ENCODE results near the gene MSL1.

MSL1 gene

GRCh38 chr17:40086150-40087044, 35.4 kb upstream of the MSL1 start:
- no peak overlapping the region for H2BK120ac ChIP-seq (ENCODE audit: low read depth, low read length)
- no peak overlapping the region for H4K8ac ChIP-seq (ENCODE audit: low read depth, low read length)
- H3K9me3 ChIP-seq (replicated peaks in 1 of 2; ENCODE audit: control insufficient read depth in 2 of 2, insufficient read depth in 1 of 2, low read depth in 1 of 2, low read length in 2 of 2) = peaks cover 0 to 6% of the 10 kb centered on the region in 2 donors
- no peak overlapping the region for H3K27ac ChIP-seq (replicated peaks; ENCODE audit: low read length)
- no peak overlapping the region for H2BK12ac ChIP-seq (ENCODE audit: low read length)
- H2AK5ac ChIP-seq (ENCODE audit: low read depth, low read length) = no peak overlapping the region
- H3K4me3 ChIP-seq (ENCODE audit: low read length in 2 of 2) = peak overlapping the region in 1 of 2 donors; percentile 62
- peaks cover 0 to 4% of the 10 kb centered on the region in 2 donors for H3K4me1 ChIP-seq (ENCODE audit: control insufficient read depth in 2 of 2, insufficient read depth in 1 of 2, low read depth in 1 of 2, low read length in 2 of 2)
- WGBS, 2 donors (ENCODE audit: extremely low coverage in 2 of 2, insufficient read length in 2 of 2, insufficient replicate concordance in 1 of 2) = no CpG with 5 or more reads among the region's 17 CpGs
- no peak overlapping the region for H2AFZ ChIP-seq (ENCODE audit: low read length)
- no peak for DNase-seq (ENCODE audit: low spot score)
- H3K23ac ChIP-seq (ENCODE audit: low read depth, low read length, poor library complexity) = no peak overlapping the region
- H3K36me3 ChIP-seq (replicated peaks in 1 of 2; ENCODE audit: control insufficient read depth in 2 of 2, insufficient read depth in 2 of 2, low read length in 2 of 2) = peaks cover 25 to 51% of the 10 kb centered on the region in 2 donors
- no peak overlapping the region for H4K91ac ChIP-seq (ENCODE audit: low read depth, low read length, poor library complexity)
- no peak overlapping the region for H3K18ac ChIP-seq (ENCODE audit: low read length)
- H3K79me1 ChIP-seq (ENCODE audit: low read depth, low read length) = peaks cover 3% of the 10 kb centered on the region
- H3K4me2 ChIP-seq (ENCODE audit: insufficient read depth, low read length, poor library complexity, severe bottlenecking) = no peak overlapping the region
- no peak overlapping the region for H3K14ac ChIP-seq (ENCODE audit: low read length)
- no peak overlapping the region for H3K9ac ChIP-seq (ENCODE audit: low read depth, low read length, poor library complexity)
- H2BK15ac ChIP-seq (ENCODE audit: low read length) = no peak overlapping the region
- H3K4ac ChIP-seq (ENCODE audit: low read length) = no peak overlapping the region
- H2BK5ac ChIP-seq (ENCODE audit: low read length) = no peak overlapping the region
- H3K27me3 ChIP-seq (ENCODE audit: control insufficient read depth in 3 of 3, insufficient read depth in 3 of 3, low read depth in 1 of 3, low read length in 3 of 3) = no peaks in the 10 kb centered on the region

DNA sequence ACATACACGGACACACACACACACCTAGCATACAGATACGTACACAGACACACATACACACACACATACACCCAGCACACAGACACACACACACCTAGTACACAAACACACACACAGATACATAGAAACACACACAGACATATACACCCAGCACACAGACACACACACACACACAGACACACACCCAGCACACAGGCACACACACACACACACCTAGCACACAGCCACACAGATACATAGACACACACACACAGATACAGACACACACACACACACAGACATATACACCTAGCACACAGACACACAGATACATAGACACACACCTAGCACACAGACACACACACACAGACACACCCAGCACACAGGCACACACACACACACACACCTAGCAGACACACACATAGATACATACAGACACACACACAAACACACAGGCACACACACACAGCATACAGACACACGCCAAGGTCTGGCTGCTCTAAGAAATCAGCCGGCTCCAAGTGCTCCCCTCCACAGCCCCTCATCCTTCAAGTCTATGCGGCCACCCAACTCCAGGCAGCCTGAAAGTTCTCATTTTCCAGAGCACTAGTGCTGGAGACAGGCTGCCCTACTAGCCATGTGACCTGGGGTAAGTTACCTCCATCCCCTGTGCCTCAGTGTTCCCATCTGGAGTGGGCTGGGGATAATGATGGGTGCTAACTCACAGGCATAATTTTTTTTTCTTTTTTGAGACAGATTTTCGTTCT, 34.5 kb upstream of the MSL1 start:
- H2BK120ac ChIP-seq (ENCODE audit: low read depth, low read length) = no peak overlapping the region
- no peak overlapping the region for H2AK5ac ChIP-seq (ENCODE audit: low read depth, low read length)
- H3K9ac ChIP-seq (ENCODE audit: low read depth, low read length, poor library complexity) = peak overlapping the region; percentile 78
- no peaks in the 10 kb centered on the region for H3K27me3 ChIP-seq (ENCODE audit: control insufficient read depth in 3 of 3, insufficient read depth in 3 of 3, low read depth in 1 of 3, low read length in 3 of 3)
- no peak overlapping the region for H3K4me2 ChIP-seq (ENCODE audit: insufficient read depth, low read length, poor library complexity, severe bottlenecking)
- WGBS, 2 donors (ENCODE audit: extremely low coverage in 2 of 2, insufficient read length in 2 of 2, insufficient replicate concordance in 1 of 2) = no CpG with 5 or more reads among the region's 6 CpGs
- H3K4me3 ChIP-seq (ENCODE audit: low read length in 2 of 2) = peak overlapping the region in 1 of 2 donors; percentile 62
- no peak for DNase-seq (ENCODE audit: low spot score)
- no peak overlapping the region for H4K8ac ChIP-seq (ENCODE audit: low read depth, low read length)
- peak overlapping the region; percentile 38 for H3K14ac ChIP-seq (ENCODE audit: low read length)
- H3K36me3 ChIP-seq (replicated peaks in 1 of 2; ENCODE audit: control insufficient read depth in 2 of 2, insufficient read depth in 2 of 2, low read length in 2 of 2) = peaks cover 25 to 51% of the 10 kb centered on the region in 2 donors
- H4K91ac ChIP-seq (ENCODE audit: low read depth, low read length, poor library complexity) = no peak overlapping the region
- H3K9me3 ChIP-seq (replicated peaks in 1 of 2; ENCODE audit: control insufficient read depth in 2 of 2, insufficient read depth in 1 of 2, low read depth in 1 of 2, low read length in 2 of 2) = peaks cover 0 to 6% of the 10 kb centered on the region in 2 donors
- H2BK12ac ChIP-seq (ENCODE audit: low read length) = no peak overlapping the region
- H2BK5ac ChIP-seq (ENCODE audit: low read length) = no peak overlapping the region
- H3K79me1 ChIP-seq (ENCODE audit: low read depth, low read length) = peaks cover 3% of the 10 kb centered on the region
- H2BK15ac ChIP-seq (ENCODE audit: low read length) = no peak overlapping the region
- H2AFZ ChIP-seq (ENCODE audit: low read length) = no peak overlapping the region
- no peak overlapping the region for H3K4ac ChIP-seq (ENCODE audit: low read length)
- peaks cover 7 to 9% of the 10 kb centered on the region in 2 donors for H3K4me1 ChIP-seq (ENCODE audit: control insufficient read depth in 2 of 2, insufficient read depth in 1 of 2, low read depth in 1 of 2, low read length in 2 of 2)
- no peak overlapping the region for H3K23ac ChIP-seq (ENCODE audit: low read depth, low read length, poor library complexity)
- H3K27ac ChIP-seq (replicated peaks; ENCODE audit: low read length) = no peak overlapping the region
- no peak overlapping the region for H3K18ac ChIP-seq (ENCODE audit: low read length)

- H4K91ac ChIP-seq (ENCODE audit: low read depth, low read length, poor library complexity) = no peak overlapping the region
- no CpG with 5 or more reads among the region's 28 CpGs for WGBS, 2 donors (ENCODE audit: extremely low coverage in 2 of 2, insufficient read length in 2 of 2, insufficient replicate concordance in 1 of 2)
These were observed 33.7 kb upstream of the MSL1 start for GRCh38 chr17:40087903-40088718.

More at GRCh38 chr17:40087903-40088718, 33.7 kb upstream of the MSL1 start:
- H3K79me1 ChIP-seq (ENCODE audit: low read depth, low read length) = peaks cover 3% of the 10 kb centered on the region
- no peaks in the 10 kb centered on the region for H3K27me3 ChIP-seq (ENCODE audit: control insufficient read depth in 3 of 3, insufficient read depth in 3 of 3, low read depth in 1 of 3, low read length in 3 of 3)
- peak overlapping the region; percentile 88 for H2AK5ac ChIP-seq (ENCODE audit: low read depth, low read length)
- H3K23ac ChIP-seq (ENCODE audit: low read depth, low read length, poor library complexity) = peak overlapping the region; percentile 8
- peaks cover 9% of the 10 kb centered on the region in 2 donors for H3K4me1 ChIP-seq (ENCODE audit: control insufficient read depth in 2 of 2, insufficient read depth in 1 of 2, low read depth in 1 of 2, low read length in 2 of 2)
- no peak overlapping the region for H2BK120ac ChIP-seq (ENCODE audit: low read depth, low read length)
- no peak overlapping the region for H3K4ac ChIP-seq (ENCODE audit: low read length)
- no peak overlapping the region for H3K4me2 ChIP-seq (ENCODE audit: insufficient read depth, low read length, poor library complexity, severe bottlenecking)
- no peak overlapping the region for H2BK15ac ChIP-seq (ENCODE audit: low read length)
- DNase-seq (ENCODE audit: low spot score) = no peak
- peak overlapping the region; percentile 77 for H3K9ac ChIP-seq (ENCODE audit: low read depth, low read length, poor library complexity)
- peaks cover 0 to 6% of the 10 kb centered on the region in 2 donors for H3K9me3 ChIP-seq (replicated peaks in 1 of 2; ENCODE audit: control insufficient read depth in 2 of 2, insufficient read depth in 1 of 2, low read depth in 1 of 2, low read length in 2 of 2)
- peak overlapping the region; percentile 56 for H3K14ac ChIP-seq (ENCODE audit: low read length)
- no peak overlapping the region for H3K4me3 ChIP-seq (ENCODE audit: low read length in 2 of 2)
- H3K27ac ChIP-seq (replicated peaks; ENCODE audit: low read length) = no peak overlapping the region
- no peak overlapping the region for H3K18ac ChIP-seq (ENCODE audit: low read length)
- H3K36me3 ChIP-seq (replicated peaks in 1 of 2; ENCODE audit: control insufficient read depth in 2 of 2, insufficient read depth in 2 of 2, low read length in 2 of 2) = peaks cover 25 to 53% of the 10 kb centered on the region in 2 donors
- H2BK12ac ChIP-seq (ENCODE audit: low read length) = peak overlapping the region; percentile 41
- H4K8ac ChIP-seq (ENCODE audit: low read depth, low read length) = no peak overlapping the region
- peak overlapping the region; percentile 39 for H2BK5ac ChIP-seq (ENCODE audit: low read length)
- no peak overlapping the region for H2AFZ ChIP-seq (ENCODE audit: low read length)

All from neuronal stem cell (in vitro differentiated cells).